ENCODE results near the gene WSB1. TPM values are rescaled to one million over a fixed set of nuclear protein-coding genes. Genes with fewer than 3 reads are reported as not detected.
"Not testable (repeated sequence)": the region's sequence is repeated elsewhere in the genome, so short reads cannot be mapped to it uniquely, and the experiment has no call there.

Gene WSB1
- polyA plus RNA-seq, 10 donors = 80.8 to 326 (median 141) TPM

GRCh38 chr17:27269974-27270373 is 23.9 kb upstream of the WSB1 start:
- no peak for DNase-seq

GRCh38 chr17:27276653-27277156 is 17.2 kb upstream of the WSB1 start:
- DNase-seq = no peak

GRCh38 chr17:27279132-27279531 is 14.8 kb upstream of the WSB1 start:
- not testable (repeated sequence) for DNase-seq

GRCh38 chr17:27280527-27280926 is 13.4 kb upstream of the WSB1 start:
- no peak for DNase-seq

GRCh38 chr17:27281438-27281837 is 12.5 kb upstream of the WSB1 start:
- no peak for DNase-seq

GRCh38 chr17:27282054-27282551 is 11.8 kb upstream of the WSB1 start:
- no peak for DNase-seq

- no peak for DNase-seq
Measured at GRCh38 chr17:27283060-27283459, 10.9 kb upstream of the WSB1 start.

- no peak for DNase-seq
Measured at GRCh38 chr17:27283751-27284150, 10.2 kb upstream of the WSB1 start.

- DNase-seq = no peak
Measured at GRCh38 chr17:27284811-27285415, 9.0 kb upstream of the WSB1 start.

GRCh38 chr17:27285516-27285915 is 8.4 kb upstream of the WSB1 start:
- DNase-seq = no peak

GRCh38 chr17:27288183-27288582 is 5.7 kb upstream of the WSB1 start:
- no peak for DNase-seq

- DNase-seq = no peak
Measured at GRCh38 chr17:27289856-27290255, 4.1 kb upstream of the WSB1 start.

GRCh38 chr17:27290916-27291598 is 2.9 kb upstream of the WSB1 start:
- DNase-seq = no peak

- no peak for DNase-seq
Measured at GRCh38 chr17:27293359-27293897, 486 bp upstream of the WSB1 start.

GRCh38 chr17:27294689-27295630 is 1.0 kb downstream of the WSB1 start:
- peak; percentile 90 to 96 (median 91) for DNase-seq

GRCh38 chr17:27295945-27296344 is 2.0 kb downstream of the WSB1 start:
- peak in 1 of 3 donors; percentile 32 for DNase-seq

GRCh38 chr17:27296428-27296979 is 2.6 kb downstream of the WSB1 start:
- DNase-seq = peak in 2 of 3 donors; percentile 44 to 46

GRCh38 chr17:27299384-27300049 is 5.6 kb downstream of the WSB1 start:
- DNase-seq = no peak

GRCh38 chr17:27303734-27304133 is 9.8 kb downstream of the WSB1 start:
- DNase-seq = no peak

GRCh38 chr17:27306276-27306835 is 12.4 kb downstream of the WSB1 start:
- no peak for DNase-seq
